Glutamatergic neuron (in vitro differentiated cells): ENCODE results near the gene TRAK1. TPM values are rescaled to one million over a fixed set of nuclear protein-coding genes. Genes with fewer than 3 reads are reported as not detected.

Source experiments
- DNase-seq: peaks from one replicate; pipeline ENCODE4 v3.0.0; 2022
- H3K27ac Mint-ChIP-seq: one replicate; pipeline ENCODE4 v1.8.0; 2020; ENCODE audit warnings: mild to moderate bottlenecking, mixed read lengths, inconsistent platforms; ENCODE audit not compliant: unreplicated experiment
- H3K27me3 Mint-ChIP-seq: one replicate; pipeline ENCODE4 v1.8.0; 2020; ENCODE audit warnings: mild to moderate bottlenecking, moderate library complexity, mixed read lengths, inconsistent platforms; ENCODE audit not compliant: unreplicated experiment
- H3K36me3 Mint-ChIP-seq: one replicate; pipeline ENCODE4 v1.8.0; 2020; ENCODE audit warnings: mild to moderate bottlenecking, mixed read lengths, inconsistent platforms; ENCODE audit not compliant: unreplicated experiment
- H3K4me1 Mint-ChIP-seq: one replicate; pipeline ENCODE4 v1.8.0; 2020; ENCODE audit warnings: mild to moderate bottlenecking, low read depth, mixed read lengths, inconsistent platforms; ENCODE audit not compliant: unreplicated experiment
- H3K4me3 Mint-ChIP-seq: one replicate; pipeline ENCODE4 v1.8.0; 2020; ENCODE audit warnings: mild to moderate bottlenecking, mixed read lengths, inconsistent platforms; ENCODE audit not compliant: unreplicated experiment
- H3K9me3 Mint-ChIP-seq: one replicate; pipeline ENCODE4 v1.8.0; 2020; ENCODE audit warnings: mild to moderate bottlenecking, moderate library complexity, mixed read lengths, inconsistent platforms; ENCODE audit not compliant: unreplicated experiment
- CTCF ChIP-seq: fragments of 200-600 bp; sonication (generic); IDR thresholded peaks from one replicate; pipeline ENCODE4 v1.5.0; 2021; ENCODE audit not compliant: partially characterized antibody, unreplicated experiment
- total RNA-seq: library from RNA; stranded (reverse); fragmentation: NEBNext Ultra II Directional; extraction: Animal tissue kit (Norgen Biotek cat#: 25700); gene quantifications from one replicate; pipeline ENCODE4 v1.2.1, GENCODE V29; 2021; ENCODE audit not compliant: unreplicated experiment

TRAK1 gene
- total RNA-seq, 1 donor from 2014 or later: 308 TPM

GRCh38 chr3:42265059-42265991 is 174.2 kb downstream of the TRAK1 start:
- no peak for TF ChIP-seq CTCF
- H3K4me3 Mint-ChIP-seq: no peak overlapping the region

DNA sequence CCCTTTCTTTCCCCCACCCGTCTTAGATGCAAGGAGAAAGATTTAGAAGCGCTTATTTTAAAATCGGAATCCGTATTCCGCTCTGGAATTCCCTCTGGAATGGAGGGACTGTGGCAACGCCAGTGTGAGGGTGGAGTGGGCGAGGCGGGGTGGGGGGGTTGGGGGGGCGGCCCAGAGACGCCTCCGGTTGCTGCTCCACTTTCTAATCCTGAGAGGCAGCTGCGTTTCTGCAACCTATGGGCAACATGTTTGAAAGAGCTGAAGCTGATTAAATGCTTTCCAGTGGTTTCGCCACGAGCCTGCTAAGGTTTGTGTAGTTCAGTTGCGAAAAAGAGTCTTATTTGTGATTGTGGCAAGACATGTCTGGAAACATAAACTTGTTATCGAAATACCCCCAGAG is 174.9 kb downstream of the TRAK1 start, which contains the start of gene CCK:
Gene CCK (minus strand): TSS at position 101 of the 400 bp plus-strand sequence. CDS start 2,555 bp downstream, outside the sequence.
- no peak for TF ChIP-seq CTCF
- H3K9me3 Mint-ChIP-seq: peaks cover 8% of the 10 kb centered on the region
- peaks cover 20% of the 10 kb centered on the region for H3K36me3 Mint-ChIP-seq
- peaks cover 3% of the 10 kb centered on the region for H3K4me1 Mint-ChIP-seq
- no peak for DNase-seq
- no peak within 1 kb of the TSS for H3K4me3 Mint-ChIP-seq
- H3K27me3 Mint-ChIP-seq: peaks cover 3% of the 10 kb centered on the region
- H3K27ac Mint-ChIP-seq: no peak within 1 kb of the TSS

More at GRCh38 chr3:42265059-42265991, 174.2 kb downstream of the TRAK1 start:
- Mint-ChIP-seq H3K36me3 (peaks cover 12% of the 10 kb centered on the region), H3K4me1 (peaks cover 3% of the 10 kb centered on the region), H3K9me3 (peaks cover 6% of the 10 kb centered on the region), H3K27ac (no peak overlapping the region), H3K27me3 (peaks cover 3% of the 10 kb centered on the region)
- no peak for DNase-seq

GRCh38 chr3:42267878-42268277 is 176.7 kb downstream of the TRAK1 start:
- H3K9me3 Mint-ChIP-seq: peaks cover 8% of the 10 kb centered on the region
- TF ChIP-seq CTCF: no peak
- H3K36me3 Mint-ChIP-seq: peaks cover 29% of the 10 kb centered on the region
- DNase-seq: no peak
- H3K27me3 Mint-ChIP-seq: peaks cover 3% of the 10 kb centered on the region
- H3K27ac Mint-ChIP-seq: no peak overlapping the region
- peaks cover 2% of the 10 kb centered on the region for H3K4me1 Mint-ChIP-seq
- H3K4me3 Mint-ChIP-seq: no peak overlapping the region

- peaks cover 28% of the 10 kb centered on the region for H3K36me3 Mint-ChIP-seq
Observed at GRCh38 chr3:42269647-42270046, 178.5 kb downstream of the TRAK1 start.

More at GRCh38 chr3:42269647-42270046, 178.5 kb downstream of the TRAK1 start:
- H3K4me1 Mint-ChIP-seq: no peaks in the 10 kb centered on the region
- no peak overlapping the region for H3K4me3 Mint-ChIP-seq
- H3K9me3 Mint-ChIP-seq: peaks cover 6% of the 10 kb centered on the region
- no peaks in the 10 kb centered on the region for H3K27me3 Mint-ChIP-seq
- no peak for TF ChIP-seq CTCF
- DNase-seq: no peak
- no peak overlapping the region for H3K27ac Mint-ChIP-seq
